Measurements from ENCODE around the gene VPREB1.

Gene VPREB1

DNA sequence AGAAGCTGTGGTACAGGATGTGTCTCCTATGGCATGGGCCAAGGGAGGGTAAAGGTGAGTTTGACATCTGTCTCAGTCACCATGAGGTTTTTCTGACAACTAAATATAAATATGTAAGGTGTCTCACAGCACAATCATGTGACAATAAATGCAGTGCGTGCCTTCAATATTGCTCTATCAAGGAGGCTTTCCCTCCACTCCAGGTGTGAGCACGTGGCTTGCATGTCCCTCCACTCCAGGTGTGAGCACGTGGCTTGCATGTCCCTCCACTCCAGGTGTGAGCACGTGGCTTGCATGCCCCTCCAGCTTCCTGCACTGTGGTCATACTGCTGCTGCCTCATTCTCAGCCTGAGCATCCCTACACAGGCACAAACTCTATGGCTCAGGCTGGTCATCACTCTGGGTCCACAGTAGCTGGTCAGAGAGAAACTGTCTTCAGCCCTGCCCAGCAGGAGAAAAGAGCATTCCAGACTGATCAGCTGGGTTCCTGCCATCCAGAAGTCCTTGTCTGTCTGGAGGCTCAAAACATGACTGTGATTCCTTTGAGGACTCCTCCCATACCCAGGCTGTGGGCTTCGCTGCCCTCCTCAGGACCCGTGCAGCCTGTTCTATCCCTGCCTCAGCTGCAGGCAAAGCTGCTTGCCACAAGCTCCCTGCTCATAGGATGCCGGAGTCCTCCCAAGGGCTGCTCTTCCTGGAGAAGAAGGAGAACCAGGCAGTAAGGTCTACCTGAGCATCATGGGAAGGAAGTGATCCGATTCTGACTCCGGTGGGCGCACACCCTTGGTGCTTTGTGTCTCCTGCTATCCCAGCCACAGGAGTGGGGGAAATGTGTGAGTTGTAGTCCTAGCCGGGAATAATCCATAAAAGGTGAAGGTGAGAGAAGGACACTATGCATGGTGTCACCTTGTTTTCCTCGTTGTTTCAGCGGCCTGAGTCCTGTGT, 33.4 kb upstream of the VPREB1 start:
- TF ChIP-seq MYC (IDR thresholded peaks at IDR 0.05; ENCODE audit: low read depth, low read length): no peak
- TF ChIP-seq, protein P1, sequence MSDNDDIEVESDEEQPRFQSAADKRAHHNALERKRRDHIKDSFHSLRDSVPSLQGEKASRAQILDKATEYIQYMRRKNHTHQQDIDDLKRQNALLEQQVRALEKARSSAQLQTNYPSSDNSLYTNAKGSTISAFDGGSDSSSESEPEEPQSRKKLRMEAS (IDR thresholded peaks at IDR 0.05; ENCODE audit: low read depth, low read length): no peak
- TF ChIP-seq, protein P2, sequence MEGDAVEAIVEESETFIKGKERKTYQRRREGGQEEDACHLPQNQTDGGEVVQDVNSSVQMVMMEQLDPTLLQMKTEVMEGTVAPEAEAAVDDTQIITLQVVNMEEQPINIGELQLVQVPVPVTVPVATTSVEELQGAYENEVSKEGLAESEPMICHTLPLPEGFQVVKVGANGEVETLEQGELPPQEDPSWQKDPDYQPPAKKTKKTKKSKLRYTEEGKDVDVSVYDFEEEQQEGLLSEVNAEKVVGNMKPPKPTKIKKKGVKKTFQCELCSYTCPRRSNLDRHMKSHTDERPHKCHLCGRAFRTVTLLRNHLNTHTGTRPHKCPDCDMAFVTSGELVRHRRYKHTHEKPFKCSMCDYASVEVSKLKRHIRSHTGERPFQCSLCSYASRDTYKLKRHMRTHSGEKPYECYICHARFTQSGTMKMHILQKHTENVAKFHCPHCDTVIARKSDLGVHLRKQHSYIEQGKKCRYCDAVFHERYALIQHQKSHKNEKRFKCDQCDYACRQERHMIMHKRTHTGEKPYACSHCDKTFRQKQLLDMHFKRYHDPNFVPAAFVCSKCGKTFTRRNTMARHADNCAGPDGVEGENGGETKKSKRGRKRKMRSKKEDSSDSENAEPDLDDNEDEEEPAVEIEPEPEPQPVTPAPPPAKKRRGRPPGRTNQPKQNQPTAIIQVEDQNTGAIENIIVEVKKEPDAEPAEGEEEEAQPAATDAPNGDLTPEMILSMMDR (IDR thresholded peaks at IDR 0.05; ENCODE audit: low read depth, low read length): no peak
- TF ChIP-seq POLR2A (IDR thresholded peaks at IDR 0.05; ENCODE audit: extremely low read depth, insufficient read length): no peak
- DNase-seq (ENCODE audit: low read depth): no peak
- no peak overlapping the region for H3K4me3 ChIP-seq (ENCODE audit: low read depth, low read length)

DNA sequence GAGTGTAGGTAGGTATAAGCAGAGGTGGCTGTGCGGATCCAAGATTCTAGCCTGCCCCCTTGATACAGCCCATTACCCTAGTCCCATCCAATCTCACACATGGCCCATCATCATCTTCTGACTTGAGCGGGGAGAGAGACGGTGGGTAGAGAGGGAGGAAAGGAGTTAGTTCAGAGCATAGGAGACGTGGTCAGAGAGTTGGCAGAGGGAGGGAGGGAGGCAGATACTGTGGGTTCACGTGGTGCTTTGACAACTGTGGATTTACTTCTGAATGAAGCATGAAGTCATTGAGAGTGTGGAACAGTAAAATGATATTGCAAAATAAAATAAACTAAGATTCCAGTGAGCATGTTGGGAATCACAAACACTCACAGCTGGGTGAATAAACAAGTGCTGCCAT, 31.4 kb upstream of the VPREB1 start:
- DNase-seq (ENCODE audit: low read depth): no peak
- TF ChIP-seq POLR2A (IDR thresholded peaks at IDR 0.05; ENCODE audit: extremely low read depth, insufficient read length): no peak
- TF ChIP-seq, protein P2 (IDR thresholded peaks at IDR 0.05; ENCODE audit: low read depth, low read length): no peak
- no peak overlapping the region for H3K4me3 ChIP-seq (ENCODE audit: low read depth, low read length)

DNA sequence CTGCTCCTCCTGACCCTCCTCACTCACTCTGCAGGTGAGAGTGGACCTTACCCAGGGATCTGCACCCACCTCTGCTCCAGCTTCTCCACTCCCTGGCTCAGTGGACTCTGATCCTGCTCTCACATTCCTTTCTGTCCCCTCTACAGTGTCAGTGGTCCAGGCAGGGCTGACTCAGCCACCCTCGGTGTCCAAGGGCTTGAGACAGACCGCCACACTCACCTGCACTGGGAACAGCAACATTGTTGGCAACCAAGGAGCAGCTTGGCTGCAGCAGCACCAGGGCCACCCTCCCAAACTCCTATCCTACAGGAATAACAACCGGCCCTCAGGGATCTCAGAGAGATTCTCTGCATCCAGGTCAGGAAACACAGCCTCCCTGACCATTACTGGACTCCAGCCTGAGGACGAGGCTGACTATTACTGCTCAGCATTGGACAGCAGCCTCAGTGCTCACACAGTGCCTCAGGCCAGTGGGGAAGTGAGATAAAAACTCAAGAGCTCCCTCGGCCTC, 29.7 kb upstream of the VPREB1 start:
- TF ChIP-seq MYC (IDR thresholded peaks at IDR 0.05; ENCODE audit: low read depth, low read length) (no peak), POLR2A (IDR thresholded peaks at IDR 0.05; ENCODE audit: extremely low read depth, insufficient read length) (no peak)
- TF ChIP-seq, protein P2 (IDR thresholded peaks at IDR 0.05; ENCODE audit: low read depth, low read length): no peak
- TF ChIP-seq, protein P1 (IDR thresholded peaks at IDR 0.05; ENCODE audit: low read depth, low read length): no peak
- no peak for DNase-seq (ENCODE audit: low read depth)
- H3K4me3 ChIP-seq (ENCODE audit: low read depth, low read length): no peak overlapping the region

DNA sequence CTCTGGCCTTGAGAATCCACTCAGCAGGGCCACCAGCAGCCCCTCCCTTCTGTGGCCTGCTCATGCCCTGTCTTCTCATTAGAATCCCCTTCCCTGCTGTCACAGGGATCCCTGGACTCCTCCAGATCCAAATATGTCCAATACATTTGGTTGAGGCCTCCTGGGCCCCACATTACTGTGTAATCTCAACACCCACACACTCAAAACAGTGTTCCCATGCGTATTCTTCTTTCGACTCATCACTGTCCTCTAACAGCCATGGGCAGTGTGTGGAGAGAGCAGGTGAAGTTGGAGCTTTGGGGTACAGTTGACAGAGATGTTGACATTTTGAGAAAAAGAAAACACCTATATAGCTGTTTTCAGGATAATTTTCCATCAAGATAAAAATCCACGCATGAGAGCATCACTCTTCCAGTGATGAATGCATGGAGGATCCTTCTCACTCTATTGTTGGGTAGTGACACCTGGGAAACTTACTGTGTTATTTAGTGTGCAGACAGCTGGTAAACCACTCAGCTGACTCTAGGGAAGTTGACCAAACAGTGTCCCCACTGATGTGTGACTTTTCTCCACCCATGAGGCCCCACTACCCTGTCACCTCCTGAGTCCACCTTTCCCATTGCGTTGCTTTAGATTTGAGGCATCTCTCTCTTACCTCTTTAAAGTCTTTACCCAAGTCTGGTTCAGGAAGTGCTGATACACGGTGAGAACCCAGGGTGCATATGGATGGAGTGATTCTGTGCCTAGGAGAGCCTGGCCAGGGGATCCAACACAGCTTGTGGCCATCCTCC, 28.7 kb upstream of the VPREB1 start:
- TF ChIP-seq, protein P2 (IDR thresholded peaks at IDR 0.05; ENCODE audit: low read depth, low read length): no peak
- TF ChIP-seq, protein P1 (IDR thresholded peaks at IDR 0.05; ENCODE audit: low read depth, low read length): no peak
- TF ChIP-seq POLR2A (IDR thresholded peaks at IDR 0.05; ENCODE audit: extremely low read depth, insufficient read length) (no peak), MYC (IDR thresholded peaks at IDR 0.05; ENCODE audit: low read depth, low read length) (no peak)
- H3K4me3 ChIP-seq (ENCODE audit: low read depth, low read length): no peak overlapping the region
- DNase-seq (ENCODE audit: low read depth): no peak

DNA sequence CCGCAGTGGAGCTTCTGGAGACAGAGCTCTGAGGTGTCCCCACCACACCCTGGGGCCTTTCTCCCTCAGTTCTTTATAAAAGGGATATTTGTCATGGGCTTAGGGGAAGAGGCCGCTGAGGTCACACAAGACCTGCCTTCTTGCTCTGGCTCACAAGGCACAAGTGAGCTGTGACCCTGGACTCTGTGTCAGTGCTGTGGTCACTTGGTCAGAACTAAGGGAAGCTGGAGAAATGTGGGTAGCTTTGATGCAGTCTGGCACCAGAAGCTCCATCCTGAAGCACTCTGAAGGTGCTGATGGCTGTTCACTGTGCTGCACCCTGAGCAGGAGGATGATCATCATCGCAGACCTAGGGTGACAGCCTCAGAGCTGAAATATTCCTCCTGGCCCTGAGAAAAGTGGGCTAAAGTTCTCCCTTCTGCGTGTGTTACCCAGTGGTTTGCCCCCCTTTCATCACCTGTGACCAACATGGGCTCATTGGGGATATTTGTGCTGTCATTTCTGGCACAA, 28.1 kb upstream of the VPREB1 start:
- TF ChIP-seq, protein P2 (IDR thresholded peaks at IDR 0.05; ENCODE audit: low read depth, low read length): no peak
- TF ChIP-seq POLR2A (IDR thresholded peaks at IDR 0.05; ENCODE audit: extremely low read depth, insufficient read length): no peak
- no peak for TF ChIP-seq MYC (IDR thresholded peaks at IDR 0.05; ENCODE audit: low read depth, low read length)
- TF ChIP-seq, protein P1 (IDR thresholded peaks at IDR 0.05; ENCODE audit: low read depth, low read length): no peak
- no peak for DNase-seq (ENCODE audit: low read depth)
- no peak overlapping the region for H3K4me3 ChIP-seq (ENCODE audit: low read depth, low read length)

Measured in NB4 (cell line).